Measurements from ENCODE around the gene ATG4D.

The ATG4D gene
- 24.6 to 38.6 reads per million in 2 experiments for total RNA-seq

DNA sequence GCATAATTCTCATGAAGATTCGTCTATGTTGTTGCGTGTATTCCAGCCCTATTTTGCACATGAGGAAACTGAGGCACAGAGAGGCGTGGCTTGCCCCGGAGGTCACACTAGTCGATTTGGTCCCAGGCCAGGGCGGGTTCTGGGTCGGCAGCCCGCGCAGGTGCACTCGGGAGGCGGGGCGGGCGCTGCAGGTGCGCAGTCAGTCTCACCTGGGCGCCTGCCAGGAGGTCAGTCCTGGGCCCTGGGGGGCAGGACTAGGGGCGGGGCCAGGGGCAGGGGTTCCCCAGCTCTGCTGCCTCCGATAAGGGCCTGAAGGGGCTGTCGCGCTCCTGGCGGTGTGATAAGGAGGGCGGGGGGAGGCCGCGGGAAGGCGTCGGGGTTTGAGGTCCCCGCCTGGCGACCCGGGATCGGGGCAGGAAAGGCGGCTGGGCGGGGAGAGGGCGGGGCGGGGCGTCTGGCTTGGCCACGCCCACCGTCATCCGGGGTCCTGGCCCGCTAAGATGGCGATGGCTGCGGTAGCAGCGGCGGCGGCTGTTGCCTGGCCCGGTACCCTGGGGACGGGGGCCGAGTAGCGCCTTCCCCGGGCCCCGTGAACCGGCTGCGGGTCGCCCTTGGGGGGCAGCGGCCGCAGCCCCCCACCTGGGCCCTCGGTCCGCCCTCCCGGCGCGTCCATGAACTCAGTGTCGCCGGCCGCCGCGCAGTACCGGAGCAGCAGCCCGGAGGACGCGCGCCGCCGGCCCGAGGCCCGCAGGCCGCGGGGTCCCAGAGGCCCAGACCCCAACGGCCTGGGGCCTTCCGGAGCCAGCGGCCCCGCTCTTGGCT is at the start of gene ATG4D:
Gene ATG4D (plus strand): TSS at position 485 of the 822 bp plus-strand sequence. CDS start 187 bp downstream, at position 672.
- DNase-seq (ENCODE audit: low read depth), result peak; percentile 76

DNA sequence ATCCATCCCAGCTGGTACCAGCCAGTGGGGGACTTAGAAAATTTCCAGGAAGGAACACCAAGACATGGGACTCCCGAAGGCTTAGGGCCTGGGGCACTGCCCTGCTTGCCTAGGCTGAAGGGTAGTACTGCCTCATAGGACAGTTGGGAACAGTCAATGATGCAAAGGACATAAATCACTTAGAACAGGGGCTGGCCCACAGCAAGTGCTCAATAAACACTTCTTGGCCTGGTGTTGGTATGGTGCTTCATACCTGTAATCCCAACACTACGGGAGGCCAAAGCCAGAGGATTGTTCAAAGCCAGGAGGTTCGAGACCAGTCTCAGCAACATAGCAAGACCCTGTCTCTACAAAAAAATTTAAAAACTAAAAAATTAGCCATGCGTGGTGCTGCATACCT is 46.3 kb upstream of the ATG4D start:
- no peak for DNase-seq (ENCODE audit: low read depth)

DNA sequence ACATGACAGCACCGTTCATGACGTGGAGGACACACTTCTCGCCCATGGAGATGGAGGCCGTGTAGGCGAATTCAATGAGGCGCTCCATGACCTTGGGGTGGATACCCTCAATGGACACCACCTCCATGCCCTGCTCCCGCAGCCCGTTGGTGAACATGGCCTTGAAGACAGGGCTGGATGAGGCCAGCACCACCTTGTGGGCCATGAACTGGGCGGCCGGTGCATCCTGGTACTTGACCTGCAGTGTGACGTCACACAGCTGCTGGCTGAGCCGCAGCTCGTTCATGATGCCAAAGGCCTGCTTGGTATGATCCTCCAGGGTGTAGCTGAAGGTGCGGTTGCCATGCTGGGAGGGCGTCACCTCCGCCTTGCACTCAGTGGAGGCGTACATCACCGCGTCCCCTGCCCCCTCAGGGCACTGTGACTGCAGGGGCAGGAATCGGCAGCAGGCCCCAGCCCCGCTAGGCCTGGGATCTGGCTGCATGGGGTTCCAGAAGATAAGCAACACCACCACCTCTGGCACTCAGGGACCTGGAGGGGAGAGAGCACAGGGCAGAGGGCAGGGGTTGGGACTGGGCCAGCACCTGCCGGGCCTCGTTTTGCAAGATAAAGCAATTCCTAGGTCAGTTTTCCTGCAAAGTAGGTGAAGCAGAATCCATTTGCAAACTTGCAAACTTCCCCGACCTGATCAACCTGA is 44.0 kb upstream of the ATG4D start:
- no peak for DNase-seq (ENCODE audit: low read depth)

DNA sequence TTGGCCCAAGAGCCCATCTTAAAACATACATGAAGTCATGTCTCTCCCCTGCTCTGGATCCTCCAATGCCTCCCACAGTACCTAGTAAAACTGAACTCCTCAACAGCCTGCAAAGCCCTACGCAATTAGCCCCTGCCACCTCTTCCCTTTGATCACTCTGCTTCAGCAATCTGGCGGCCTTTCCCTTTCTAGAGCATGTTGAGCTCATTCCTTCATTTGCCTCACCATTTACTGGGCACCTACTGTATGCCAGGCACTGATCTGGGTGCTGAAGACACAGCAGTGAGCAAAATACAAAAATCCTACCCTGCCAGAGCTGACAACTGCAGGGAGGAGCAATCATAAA is 43.5 kb upstream of the ATG4D start:
- DNase-seq (ENCODE audit: low read depth), result no peak

- DNase-seq (ENCODE audit: low read depth), result no peak
Observed at GRCh38 chr19:10501971-10502523, 41.7 kb upstream of the ATG4D start.

GRCh38 chr19:10502524-10503001 is 41.1 kb upstream of the ATG4D start:
- DNase-seq (ENCODE audit: low read depth), result peak; percentile 78

GRCh38 chr19:10503002-10503789 is 40.5 kb upstream of the ATG4D start, which contains the start of gene KEAP1:
Gene KEAP1 (minus strand): TSS chr19:10503356. CDS start chr19:10500033, 3,323 bp downstream.
- DNase-seq (ENCODE audit: low read depth), result no peak

- DNase-seq (ENCODE audit: low read depth), result peak; percentile 68
Observed at GRCh38 chr19:10505583-10506229, 38.0 kb upstream of the ATG4D start.

GRCh38 chr19:10508036-10508435 is 35.7 kb upstream of the ATG4D start:
- DNase-seq (ENCODE audit: low read depth), result no peak

- no peak for DNase-seq (ENCODE audit: low read depth)
Observed at GRCh38 chr19:10508707-10509106, 35.0 kb upstream of the ATG4D start.

- peak; percentile 44 for DNase-seq (ENCODE audit: low read depth)
Observed at GRCh38 chr19:10510301-10510802, 33.4 kb upstream of the ATG4D start.

GRCh38 chr19:10513223-10513622 is 30.5 kb upstream of the ATG4D start:
- DNase-seq (ENCODE audit: low read depth), result no peak

DNA sequence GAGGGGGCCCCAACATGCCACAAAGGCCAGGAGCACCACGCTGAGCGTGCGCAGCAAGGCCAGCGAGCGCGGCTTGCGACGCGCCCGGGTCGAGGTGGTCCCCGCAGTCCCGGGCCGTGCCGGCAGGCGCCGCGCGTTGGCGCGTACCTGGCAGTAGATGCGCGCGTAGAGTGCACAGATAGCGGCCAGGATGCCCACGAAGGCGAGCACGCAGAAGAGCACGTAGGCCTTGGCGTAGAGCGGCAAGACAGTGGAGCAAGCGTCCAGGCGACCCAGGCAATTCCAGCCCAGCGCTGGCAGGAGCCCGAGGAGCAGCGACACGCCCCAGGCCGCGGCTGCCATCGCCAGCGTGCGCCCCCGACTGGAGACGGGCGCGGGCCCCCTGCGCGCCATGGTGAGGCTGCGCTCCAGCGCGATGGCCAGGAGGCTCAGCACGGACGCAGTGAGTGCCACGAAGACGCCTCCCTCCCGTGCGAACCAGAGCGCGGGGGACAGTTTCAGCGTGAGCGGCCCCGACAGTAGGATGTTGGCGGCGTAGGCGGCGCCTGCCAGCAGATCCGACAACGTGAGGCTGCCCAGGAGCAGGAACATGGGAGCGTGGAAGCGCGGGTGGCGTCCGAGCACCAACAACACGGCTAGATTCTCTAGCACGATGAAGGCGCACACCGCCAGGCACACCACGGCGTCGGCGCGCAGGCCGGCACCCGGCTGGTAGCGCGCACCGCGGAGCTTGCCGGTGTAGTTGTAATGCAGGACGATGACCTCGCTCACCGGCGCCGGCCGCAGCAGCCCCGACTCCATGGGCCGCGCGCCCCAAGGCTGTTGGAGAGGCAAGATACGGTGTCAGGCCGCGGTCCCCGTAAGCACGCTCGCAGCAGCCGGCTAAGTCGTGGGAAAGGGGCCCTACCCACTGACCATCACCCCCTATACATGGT is 29.2 kb upstream of the ATG4D start:
- DNase-seq (ENCODE audit: low read depth), result peak; percentile 22

DNA sequence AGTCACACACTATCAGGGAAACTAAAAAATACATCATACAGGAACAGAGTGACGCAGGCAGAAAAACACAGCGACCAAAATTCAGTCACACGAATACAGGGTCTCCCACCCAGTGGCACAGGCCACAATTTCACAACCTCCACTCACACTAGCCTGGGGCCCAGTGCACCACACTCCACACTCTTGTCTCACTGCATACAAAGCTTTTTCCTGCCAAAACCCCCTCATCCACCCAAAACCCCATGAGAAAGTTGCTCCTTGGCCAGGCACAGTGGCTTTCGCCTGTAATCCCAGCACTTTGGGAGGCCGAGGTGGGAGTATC is 27.7 kb upstream of the ATG4D start:
- no peak for DNase-seq (ENCODE audit: low read depth)

GRCh38 chr19:10516671-10517286 is 26.9 kb upstream of the ATG4D start:
- no peak for DNase-seq (ENCODE audit: low read depth)

DNA sequence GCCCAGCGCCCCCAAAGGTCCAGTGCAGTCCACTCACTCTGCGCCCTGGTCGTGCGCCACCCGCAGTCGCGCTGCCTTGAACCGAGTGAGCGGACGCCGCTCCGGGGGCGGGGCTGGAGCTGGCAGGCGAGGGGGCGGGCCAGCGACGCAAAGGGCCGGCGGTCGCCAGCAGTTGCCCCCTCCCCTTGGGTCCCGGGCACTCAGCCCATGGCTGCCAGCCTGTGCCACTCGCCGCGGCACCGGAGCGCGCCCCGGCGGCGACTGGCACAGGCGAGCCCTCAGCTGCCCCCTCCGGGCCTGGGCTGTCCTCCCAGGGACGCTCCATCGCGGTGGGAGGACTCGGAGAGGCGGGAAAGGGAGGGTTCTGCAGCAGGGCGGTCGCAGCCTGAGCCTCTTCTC is 26.3 kb upstream of the ATG4D start, which contains the start of gene S1PR5:
Gene S1PR5 (minus strand): TSS at position 87 of the 399 bp plus-strand sequence. CDS start 2,436 bp downstream, outside the sequence.
- DNase-seq (ENCODE audit: low read depth), result no peak

GRCh38 chr19:10517760-10518443 is 25.8 kb upstream of the ATG4D start:
- no peak for DNase-seq (ENCODE audit: low read depth)

DNA sequence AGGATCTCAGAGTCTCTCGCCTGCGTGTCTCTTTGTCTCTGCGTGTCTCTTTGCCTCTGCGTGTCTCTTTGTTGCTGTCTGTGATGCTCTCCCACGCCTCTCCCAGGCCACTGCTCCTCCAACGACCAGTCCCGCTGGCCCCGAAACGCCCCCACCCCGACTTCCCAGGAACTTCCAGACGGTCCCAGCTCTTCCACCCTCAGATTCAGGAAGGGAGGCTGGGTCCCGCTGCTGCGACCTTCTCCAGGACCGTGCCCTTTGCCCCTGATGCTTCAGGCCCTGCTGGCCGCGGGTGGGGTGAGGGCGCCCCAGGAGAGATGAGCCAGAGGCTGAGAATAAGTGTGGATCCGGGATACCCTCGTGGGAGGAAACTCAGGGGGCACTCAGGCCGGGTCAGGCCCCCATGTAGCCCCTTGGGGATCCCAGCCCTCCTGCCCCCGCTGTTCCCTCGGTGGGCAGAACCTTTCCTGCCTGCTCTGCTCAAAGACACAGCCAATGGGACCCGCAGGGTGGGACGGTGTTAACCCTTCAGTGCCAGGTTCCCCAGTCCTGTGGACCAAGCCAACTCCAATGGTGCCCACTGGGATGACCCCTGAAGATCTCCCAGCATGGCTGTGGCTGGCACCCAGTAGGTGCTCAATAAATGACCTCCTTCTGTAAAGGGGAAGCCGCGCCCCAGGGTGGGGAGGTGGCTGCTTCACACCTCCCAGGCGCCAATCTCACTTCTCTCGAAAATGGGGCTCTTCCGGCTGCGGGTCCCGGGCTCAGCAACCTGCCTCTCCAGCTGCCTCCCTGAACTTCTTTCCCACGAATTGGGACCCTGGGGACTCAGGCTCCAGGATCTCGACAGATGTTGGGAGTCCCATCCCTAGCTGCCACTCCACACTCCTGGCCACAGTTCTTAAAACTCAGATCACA is 25.0 kb upstream of the ATG4D start:
- DNase-seq (ENCODE audit: low read depth), result no peak

Data from T follicular helper cell (primary cell).